MM.1S (cell line): ENCODE data around the gene KCNIP3.

Source experiments
- DNase-seq: peaks from one replicate; pipeline ENCODE4 v3.0.0-alpha.2; 2015
- H2AFZ ChIP-seq: fragments of 300-600 bp; sonication (generic); 2 replicates; pipeline ENCODE4 v1.6.0; 2016; ENCODE audit warnings: antibody characterized with exemption, low read length
- H3F3A ChIP-seq: fragments of 300-600 bp; sonication (generic); 2 replicates; pipeline ENCODE4 v1.6.1; 2016; ENCODE audit warnings: mild to moderate bottlenecking, antibody characterized with exemption, low read length, moderate library complexity, mixed read lengths; ENCODE audit not compliant: insufficient read depth
- H3K27ac ChIP-seq: fragments of 300-600 bp; sonication (generic); 2 replicates; pipeline ENCODE4 v1.5.1; 2016; ENCODE audit warnings: mild to moderate bottlenecking, low read length
- H3K27me3 ChIP-seq: fragments of 300-600 bp; sonication (generic); replicated peaks from 2 replicates; pipeline ENCODE4 v1.6.0; 2016; ENCODE audit warnings: low read length; ENCODE audit not compliant: insufficient read depth
- H3K36me3 ChIP-seq: fragments of 300-600 bp; sonication (generic); replicated peaks from 2 replicates; pipeline ENCODE4 v1.6.1; 2016; ENCODE audit warnings: mild to moderate bottlenecking, low read length, mixed read lengths; ENCODE audit not compliant: insufficient read depth
- H3K4me1 ChIP-seq: fragments of 300-600 bp; sonication (generic); 2 replicates; pipeline ENCODE4 v1.6.1; 2016; ENCODE audit warnings: low read length, mixed read lengths
- H3K4me2 ChIP-seq: fragments of 300-600 bp; sonication (generic); 2 replicates; pipeline ENCODE4 v1.6.0; 2016; ENCODE audit warnings: low read depth, low read length
- H3K4me3 ChIP-seq: fragments of 300-600 bp; sonication (generic); 2 replicates; pipeline ENCODE4 v1.5.1; 2016; ENCODE audit warnings: low read length, mixed read lengths
- H3K79me2 ChIP-seq: fragments of 300-600 bp; sonication (generic); 2 replicates; pipeline ENCODE4 v1.6.1; 2016; ENCODE audit warnings: mixed run types, low read length, mixed read lengths
- H3K9ac ChIP-seq: fragments of 300-600 bp; sonication (generic); 2 replicates; pipeline ENCODE4 v1.6.1; 2016; ENCODE audit warnings: low read length, mixed read lengths
- H3K9me2 ChIP-seq: fragments of 300-600 bp; sonication (generic); replicated peaks from 2 replicates; pipeline ENCODE4 v1.6.1; 2016; ENCODE audit warnings: mild to moderate bottlenecking, low read length, mixed read lengths; ENCODE audit not compliant: insufficient read depth
- H3K9me3 ChIP-seq: fragments of 300-600 bp; sonication (generic); replicated peaks from 2 replicates; pipeline ENCODE4 v1.6.1; 2016; ENCODE audit warnings: mild to moderate bottlenecking, low read length, mixed read lengths; ENCODE audit not compliant: insufficient read depth
- H4K20me1 ChIP-seq: fragments of 300-600 bp; sonication (generic); 2 replicates; pipeline ENCODE4 v1.6.1; 2016; ENCODE audit warnings: mild to moderate bottlenecking, low read length, moderate library complexity, mixed read lengths; ENCODE audit not compliant: insufficient read depth
- CTCF ChIP-seq: fragments of 300-600 bp; sonication (generic); IDR thresholded peaks from 2 replicates; pipeline ENCODE4 v1.5.1; 2016; ENCODE audit warnings: antibody characterized with exemption, low read length, mixed read lengths
- EZH2 ChIP-seq: fragments of 300-600 bp; sonication (generic); optimal IDR thresholded peaks from 2 replicates; pipeline ENCODE3; 2017; ENCODE audit warnings: low read depth, mild to moderate bottlenecking, antibody characterized with exemption, low read length, mixed read lengths
- EZH2phosphoT487 ChIP-seq: fragments of 300-600 bp; sonication (generic); IDR thresholded peaks from 2 replicates; pipeline ENCODE4 v1.6.1; 2018; ENCODE audit warnings: antibody characterized with exemption, low read length

The KCNIP3 gene

GRCh38 chr2:95345563-95346230 lies 48.5 kb downstream of the KCNIP3 start:
- H3K27ac ChIP-seq = no peak overlapping the region

GRCh38 chr2:95346231-95346737 lies 49.1 kb downstream of the KCNIP3 start:
- Histone ChIP-seq H3K9ac (no peak overlapping the region), H3K79me2 (no peaks in the 10 kb centered on the region), H3K9me2 (no peaks in the 10 kb centered on the region), H3K4me2 (no peak overlapping the region; the same call in 1 of the 2 replicates), H3K4me1 (no peaks in the 10 kb centered on the region), H3K36me3 (no peaks in the 10 kb centered on the region), H3K27me3 (peaks cover 6% of the 10 kb centered on the region; the same call in 1 of the 2 replicates), H3K4me3 (peak overlapping the region; percentile 45; the same call in 1 of the 2 replicates), H3K9me3 (no peaks in the 10 kb centered on the region), H3F3A (no peaks in the 10 kb centered on the region), H4K20me1 (no peaks in the 10 kb centered on the region), H3K27ac (no peak overlapping the region), H2AFZ (no peak overlapping the region)
- no peak for DNase-seq
- TF ChIP-seq CTCF = no peak
- TF ChIP-seq EZH2 = no peak
- no peak for TF ChIP-seq EZH2phosphoT487

More at GRCh38 chr2:95345563-95346230, 48.5 kb downstream of the KCNIP3 start:
- Histone ChIP-seq H3K4me3 (peak overlapping the region; percentile 45; the same call in 1 of the 2 replicates), H4K20me1 (no peaks in the 10 kb centered on the region), H3K79me2 (no peaks in the 10 kb centered on the region), H3K9me2 (no peaks in the 10 kb centered on the region), H3K4me2 (peak overlapping the region; percentile 74; the same call in 1 of the 2 replicates), H2AFZ (peak overlapping the region; percentile 80), H3K9ac (no peak overlapping the region), H3F3A (no peaks in the 10 kb centered on the region), H3K4me1 (no peaks in the 10 kb centered on the region), H3K27me3 (peaks cover 6% of the 10 kb centered on the region; the same call in 1 of the 2 replicates), H3K9me3 (no peaks in the 10 kb centered on the region), H3K36me3 (no peaks in the 10 kb centered on the region)
- TF ChIP-seq EZH2phosphoT487 = no peak
- peak; percentile 58 for TF ChIP-seq CTCF
- DNase-seq = peak; percentile 42

GRCh38 chr2:95346738-95347671 lies 49.9 kb downstream of the KCNIP3 start:
- DNase-seq = no peak
- H3K4me1 ChIP-seq = no peaks in the 10 kb centered on the region
- H3K4me2 ChIP-seq = no peak overlapping the region
- no peak overlapping the region for H3K4me3 ChIP-seq
- TF ChIP-seq EZH2 = no peak
- no peak for TF ChIP-seq CTCF
- TF ChIP-seq EZH2phosphoT487 = no peak
- H3K79me2 ChIP-seq = no peaks in the 10 kb centered on the region
- no peak overlapping the region for H3K9ac ChIP-seq
- H4K20me1 ChIP-seq = no peaks in the 10 kb centered on the region
- no peaks in the 10 kb centered on the region for H3K9me2 ChIP-seq
- no peak overlapping the region for H3K27ac ChIP-seq
- peaks cover 6% of the 10 kb centered on the region; the same call in 1 of the 2 replicates for H3K27me3 ChIP-seq
- no peaks in the 10 kb centered on the region for H3K9me3 ChIP-seq
- no peaks in the 10 kb centered on the region for H3K36me3 ChIP-seq
- no peaks in the 10 kb centered on the region for H3F3A ChIP-seq
- H2AFZ ChIP-seq = no peak overlapping the region
